Measurements from ENCODE around the gene FADS1.

Gene FADS1

DNA sequence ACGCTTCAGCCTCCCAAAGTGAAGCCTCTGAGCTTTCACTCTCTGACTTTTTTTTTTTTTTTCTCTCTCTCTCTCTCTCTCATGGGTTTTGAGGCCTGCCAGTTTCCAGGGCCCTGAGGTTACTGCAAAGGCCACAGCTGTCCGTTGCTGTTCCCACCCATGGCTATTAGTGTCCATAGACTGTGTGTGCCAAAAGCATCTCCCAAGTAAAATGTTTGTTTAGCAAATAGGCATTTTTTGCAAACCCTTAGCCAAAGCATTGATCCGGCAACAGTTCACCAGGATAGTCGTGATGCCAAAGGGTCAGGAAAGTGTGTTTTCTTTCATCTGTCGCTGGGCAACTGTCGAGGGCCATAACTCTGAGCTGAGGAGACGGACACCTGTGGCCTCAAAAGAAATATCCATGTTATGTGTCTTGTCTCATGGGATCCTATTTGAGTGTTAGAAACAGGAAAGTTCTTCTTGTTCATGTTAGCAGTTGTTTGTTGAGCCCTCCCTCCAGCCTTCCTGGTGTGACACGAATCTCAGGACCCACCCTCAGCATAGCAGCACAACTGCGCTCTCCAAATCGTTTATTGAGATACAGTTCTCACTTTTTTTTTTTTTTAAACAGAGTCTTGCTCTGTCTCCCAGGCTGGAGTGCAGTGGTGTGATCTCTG is 29.7 kb upstream of the FADS1 start:
- DNase-seq (ENCODE audit: low spot score), result no peak

DNA sequence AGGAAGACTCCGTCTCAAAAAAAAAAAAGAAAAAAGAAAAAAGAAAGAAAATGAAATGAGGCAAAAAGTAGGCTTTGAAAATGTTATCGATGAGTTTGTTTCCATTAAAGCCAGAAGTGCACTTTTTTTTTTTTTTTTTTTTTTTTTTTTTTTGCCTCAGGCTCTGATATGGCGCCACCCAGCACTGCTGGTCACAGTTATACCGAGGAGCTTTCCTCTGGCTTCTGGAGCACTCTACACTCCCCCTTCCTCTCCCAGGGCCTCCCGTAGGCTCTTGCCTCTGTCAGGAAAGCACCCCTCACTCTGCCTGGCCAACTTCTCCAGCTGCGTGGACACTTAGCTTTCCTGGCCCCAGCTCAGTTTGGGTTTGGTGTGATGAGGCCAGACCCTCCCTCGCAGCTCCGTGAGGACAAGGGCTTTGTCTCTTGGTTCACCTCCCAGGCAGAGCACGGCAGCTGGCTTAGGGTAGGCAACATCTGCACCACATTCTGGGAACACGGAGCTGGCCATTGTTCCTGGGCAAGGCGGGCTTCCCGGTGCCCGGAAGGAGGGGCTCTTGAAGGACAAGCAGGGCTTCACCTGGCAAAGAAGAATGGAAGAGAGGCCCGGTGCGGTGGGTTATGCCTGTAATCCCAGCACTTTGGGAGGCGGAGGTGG is 28.2 kb upstream of the FADS1 start:
- DNase-seq (ENCODE audit: low spot score), result no peak

GRCh38 chr11:61842528-61842820 is 25.7 kb upstream of the FADS1 start:
- no peak for DNase-seq (ENCODE audit: low spot score)

GRCh38 chr11:61841636-61842527 is 25.1 kb upstream of the FADS1 start:
- no peak for DNase-seq (ENCODE audit: low spot score)

DNA sequence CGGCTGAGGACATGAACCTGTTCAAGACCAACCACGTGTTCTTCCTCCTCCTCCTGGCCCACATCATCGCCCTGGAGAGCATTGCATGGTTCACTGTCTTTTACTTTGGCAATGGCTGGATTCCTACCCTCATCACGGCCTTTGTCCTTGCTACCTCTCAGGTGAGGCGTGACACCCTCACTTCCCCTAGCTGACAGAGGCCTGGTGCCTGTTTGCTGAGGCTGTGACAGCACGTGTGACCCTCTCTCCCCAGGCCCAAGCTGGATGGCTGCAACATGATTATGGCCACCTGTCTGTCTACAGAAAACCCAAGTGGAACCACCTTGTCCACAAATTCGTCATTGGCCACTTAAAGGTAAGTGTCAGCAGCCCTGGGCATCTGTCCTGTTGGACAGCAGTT is 23.6 kb upstream of the FADS1 start:
- DNase-seq (ENCODE audit: low spot score), result no peak

GRCh38 chr11:61839742-61840141 is 22.9 kb upstream of the FADS1 start:
- DNase-seq (ENCODE audit: low spot score), result no peak

DNA sequence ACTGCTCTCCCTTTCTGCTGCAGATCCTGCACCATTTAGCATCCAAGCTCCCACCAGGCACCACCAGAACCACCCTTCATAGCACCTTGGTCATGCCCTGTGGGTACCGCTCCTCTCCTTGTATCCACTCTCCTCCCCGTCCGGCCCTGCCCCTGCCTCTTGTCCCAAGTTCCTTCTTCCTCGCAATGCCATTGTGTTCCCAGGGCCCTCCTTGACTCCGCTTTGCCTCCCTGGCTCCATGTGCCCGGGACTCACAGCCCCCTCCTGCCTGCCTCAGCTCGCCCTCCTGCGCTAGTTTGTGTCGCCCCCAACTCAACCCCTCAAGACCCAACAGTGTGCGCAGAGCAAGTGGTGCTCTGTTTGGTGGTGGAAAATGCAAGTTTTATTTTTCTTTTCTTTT is 22.1 kb upstream of the FADS1 start:
- DNase-seq (ENCODE audit: low spot score), result no peak

DNA sequence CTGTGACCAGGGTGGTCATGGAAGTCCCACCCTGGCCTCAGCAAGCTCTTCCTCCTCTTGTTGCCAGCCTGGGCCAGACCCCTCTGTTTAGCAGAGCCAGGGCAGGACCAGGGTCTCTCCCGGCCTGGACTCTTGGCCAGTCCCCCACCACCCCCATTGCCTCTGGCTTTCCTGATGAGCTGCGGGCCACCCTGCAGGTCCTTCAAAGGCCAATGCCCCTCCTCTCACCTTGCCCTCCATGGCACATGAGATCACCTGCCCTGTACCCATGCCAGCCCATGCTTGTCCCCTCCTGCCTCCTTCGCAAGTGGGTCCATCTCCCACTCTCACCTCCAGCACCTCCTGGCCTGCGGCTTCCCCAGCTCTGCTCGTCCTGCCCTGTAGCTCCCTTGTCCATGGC is 21.7 kb upstream of the FADS1 start:
- no peak for DNase-seq (ENCODE audit: low spot score)

GRCh38 chr11:61837411-61838005 is 20.7 kb upstream of the FADS1 start:
- DNase-seq (ENCODE audit: low spot score), result no peak

GRCh38 chr11:61836193-61836592 is 19.4 kb upstream of the FADS1 start:
- no peak for DNase-seq (ENCODE audit: low spot score)

DNA sequence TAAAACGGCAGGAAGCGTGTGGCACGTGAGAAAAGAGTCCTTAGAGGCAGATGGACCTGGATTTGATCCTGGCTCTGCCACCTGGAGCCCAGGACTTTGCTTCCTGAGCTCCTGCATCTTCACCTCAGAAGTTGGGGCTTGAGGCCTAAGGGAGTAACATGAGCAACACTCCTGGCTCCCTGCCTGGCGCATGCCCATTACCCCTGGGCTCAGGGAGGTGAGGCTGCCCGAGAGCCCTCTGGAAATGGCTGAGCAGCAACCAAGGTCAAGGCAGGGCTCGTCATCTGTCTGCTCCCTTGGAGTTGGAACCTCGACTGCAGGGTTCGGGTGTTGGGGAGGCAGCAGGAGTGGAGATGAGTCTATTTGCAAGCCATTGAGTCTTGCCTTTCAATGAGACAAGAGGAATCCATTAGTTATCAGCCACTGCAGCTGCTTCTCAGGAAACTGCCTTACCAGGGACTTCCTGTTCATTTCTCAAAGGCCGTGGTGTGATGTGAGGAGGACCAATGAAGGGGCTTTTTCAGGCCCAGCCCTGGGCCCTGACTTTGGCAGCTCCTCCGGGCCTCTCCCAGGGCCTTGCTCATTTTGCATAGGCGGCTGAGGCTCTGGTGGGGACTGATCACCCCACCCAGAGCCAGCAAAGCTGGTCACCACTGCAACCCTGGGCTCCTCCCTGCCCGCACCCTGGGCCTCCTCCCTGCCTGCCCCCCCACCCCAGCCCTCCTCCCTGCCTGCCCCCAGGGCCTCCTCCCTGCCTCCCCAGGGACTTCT is 17.7 kb upstream of the FADS1 start:
- peak; percentile 4 for DNase-seq (ENCODE audit: low spot score)

- no peak for DNase-seq (ENCODE audit: low spot score)
Observed at GRCh38 chr11:61833926-61834277, 17.1 kb upstream of the FADS1 start.

DNA sequence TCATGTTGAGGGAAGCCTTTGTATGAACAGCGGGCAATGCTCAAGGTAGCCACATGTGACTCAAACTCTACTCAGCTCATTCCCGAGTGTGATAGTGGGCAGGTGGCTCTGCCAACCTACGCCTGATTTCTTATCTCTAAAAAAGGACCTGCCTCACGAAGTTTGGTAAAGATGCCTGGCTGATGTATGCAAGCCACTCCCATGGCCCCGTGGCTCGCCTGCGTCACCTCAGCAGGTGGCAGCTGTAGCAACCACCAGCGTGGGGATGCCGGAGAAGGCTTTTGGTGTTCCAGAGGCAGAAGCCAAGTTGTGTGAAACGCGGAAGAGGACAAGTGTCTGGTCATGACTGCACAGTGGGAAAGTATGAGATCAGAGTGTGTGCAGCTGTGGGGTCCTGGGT is 16.7 kb upstream of the FADS1 start:
- peak; percentile 5 for DNase-seq (ENCODE audit: low spot score)

- DNase-seq (ENCODE audit: low spot score), result no peak
Observed at GRCh38 chr11:61832754-61833153, 16.0 kb upstream of the FADS1 start.

GRCh38 chr11:61832207-61832606 is 15.4 kb upstream of the FADS1 start:
- DNase-seq (ENCODE audit: low spot score), result peak; percentile 12

DNA sequence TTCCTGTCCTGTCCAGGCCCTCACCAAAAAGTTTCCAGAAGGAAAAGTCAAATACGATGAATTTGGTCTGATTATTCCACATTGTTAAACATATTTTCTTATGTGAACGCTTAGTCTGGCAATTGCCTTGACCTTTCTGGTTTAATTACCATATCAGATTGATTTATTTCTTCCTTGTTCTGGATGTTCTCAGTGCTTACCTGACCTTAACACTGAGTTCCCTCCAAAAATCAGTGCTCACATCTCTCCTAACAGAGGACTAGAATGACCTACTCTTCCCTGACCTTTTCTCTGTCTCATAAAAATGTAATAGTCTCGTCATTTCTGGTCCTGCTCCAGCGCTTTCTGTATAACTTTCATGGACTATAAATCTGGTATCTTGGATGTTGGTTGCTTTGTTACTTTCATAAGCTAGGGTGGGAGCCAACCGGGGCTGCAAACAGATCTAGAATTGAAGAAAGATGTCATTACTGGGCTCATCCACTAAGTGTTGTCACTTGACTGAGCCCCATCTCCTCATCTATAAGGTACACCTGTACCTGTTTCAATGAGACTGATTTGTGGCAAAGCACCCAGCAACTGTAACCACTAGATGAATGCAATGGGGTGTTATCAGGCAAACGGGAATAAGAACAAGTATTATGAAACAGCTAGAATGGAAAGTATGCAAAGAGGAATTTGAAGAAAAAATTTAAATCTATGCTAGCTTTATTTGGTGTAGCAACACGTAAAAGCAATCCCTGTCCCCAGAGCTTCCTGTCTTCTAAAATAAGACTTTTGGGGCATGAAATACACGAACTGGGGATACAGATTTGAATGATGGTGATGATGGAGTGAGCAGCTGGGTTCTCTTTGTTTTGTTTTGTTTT is 13.7 kb upstream of the FADS1 start:
- DNase-seq (ENCODE audit: low spot score), result peak; percentile 65

DNA sequence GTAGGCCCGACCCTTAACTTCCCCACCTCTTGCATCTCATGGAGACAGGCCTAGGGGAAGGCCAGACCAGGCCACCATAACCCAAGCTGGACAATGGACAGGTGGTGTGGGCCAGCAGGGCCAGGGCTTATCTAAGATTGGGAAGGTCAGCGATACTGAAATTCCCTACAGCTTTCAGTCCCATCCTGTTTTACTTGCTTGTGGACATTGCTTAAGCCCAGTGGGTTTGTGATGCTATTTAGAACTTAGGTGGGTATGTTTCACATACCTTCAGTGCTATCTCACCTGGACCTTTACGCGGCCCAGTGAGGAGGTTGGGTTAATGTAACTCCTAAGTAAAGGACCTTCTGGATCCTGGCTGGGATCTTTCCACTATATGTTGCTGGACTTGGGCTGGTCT is 13.0 kb upstream of the FADS1 start:
- DNase-seq (ENCODE audit: low spot score), result no peak

- DNase-seq (ENCODE audit: low spot score), result no peak
Observed at GRCh38 chr11:61828629-61829407, 12.0 kb upstream of the FADS1 start.

DNA sequence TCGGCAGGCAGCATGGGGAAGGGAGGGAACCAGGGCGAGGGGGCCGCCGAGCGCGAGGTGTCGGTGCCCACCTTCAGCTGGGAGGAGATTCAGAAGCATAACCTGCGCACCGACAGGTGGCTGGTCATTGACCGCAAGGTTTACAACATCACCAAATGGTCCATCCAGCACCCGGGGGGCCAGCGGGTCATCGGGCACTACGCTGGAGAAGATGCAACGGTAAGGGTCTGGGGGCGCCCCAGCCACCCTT is 11.5 kb upstream of the FADS1 start:
- DNase-seq (ENCODE audit: low spot score), result no peak

DNA sequence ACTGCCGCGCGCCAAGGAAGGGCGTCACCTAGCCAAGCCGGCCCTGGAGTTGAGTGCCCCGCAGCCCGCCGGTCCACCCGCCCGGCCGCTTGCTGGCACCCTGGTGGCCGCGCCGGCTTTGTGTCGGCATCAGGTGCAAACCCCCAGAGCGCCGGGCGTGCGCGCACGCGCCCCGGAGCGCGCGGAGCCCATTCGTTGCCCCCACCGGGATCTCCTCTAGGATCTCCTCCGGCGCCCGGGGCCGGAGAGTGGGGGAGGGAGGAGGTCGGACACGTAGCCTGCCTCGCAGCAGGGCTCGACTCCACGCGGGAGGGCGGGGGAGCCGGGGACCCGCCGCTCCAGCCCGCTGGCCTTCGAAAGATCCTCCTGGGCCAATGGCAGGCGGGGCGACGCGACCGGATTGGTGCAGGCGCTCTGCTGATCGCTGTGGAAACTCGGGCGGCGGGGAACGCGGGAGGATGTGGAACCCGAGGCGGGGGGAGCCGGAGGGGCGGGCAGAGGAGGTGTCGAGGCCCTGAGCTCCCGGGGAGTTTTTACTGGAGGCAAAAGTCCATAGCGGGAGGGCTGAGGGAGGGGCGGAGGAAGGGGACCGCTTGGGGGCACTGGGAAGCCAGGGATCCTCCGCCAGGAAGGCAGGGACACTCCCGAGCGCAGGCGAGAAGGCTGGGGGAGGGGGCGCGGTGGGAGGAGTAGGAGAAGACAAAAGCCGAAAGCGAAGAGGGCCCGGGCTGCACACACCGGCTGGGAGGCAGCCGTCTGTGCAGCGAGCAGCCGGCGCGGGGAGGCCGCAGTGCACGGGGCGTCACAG is 11.0 kb upstream of the FADS1 start, which contains the start of gene FADS2:
FADS2 (plus strand) TSS at position 730 of the 808 bp plus-strand sequence. CDS start 91 bp downstream, outside the sequence.
- DNase-seq (ENCODE audit: low spot score), result peak; percentile 82
